Dedifferentiated amniotic fluid mesenchymal stem cell (primary cell): Measurements from ENCODE around the gene ULK4.
"Not testable (repeated sequence)": the region's sequence is repeated elsewhere in the genome, so short reads cannot be mapped to it uniquely, and the experiment has no call there.

ENCODE experiments used
- DNase-seq: peaks from one replicate; pipeline ENCODE4 v3.0.0-alpha.2; 2016; ENCODE audit errors: extremely low spot score

The ULK4 gene

GRCh38 chr3:41446316-41446715 is 515.6 kb downstream of the ULK4 start:
- DNase-seq: not testable (repeated sequence)

- DNase-seq: no peak
Measured at GRCh38 chr3:41441568-41441967, 520.3 kb downstream of the ULK4 start.

- no peak for DNase-seq
Measured at GRCh38 chr3:41441139-41441538, 520.8 kb downstream of the ULK4 start.

- DNase-seq: no peak
Measured at GRCh38 chr3:41436983-41437382, 524.9 kb downstream of the ULK4 start.

GRCh38 chr3:41434781-41435180 is 527.1 kb downstream of the ULK4 start:
- DNase-seq: no peak

- no peak for DNase-seq
Measured at GRCh38 chr3:41431386-41431785, 530.5 kb downstream of the ULK4 start.

- DNase-seq: no peak
Measured at GRCh38 chr3:41430886-41431285, 531.0 kb downstream of the ULK4 start.

- DNase-seq: no peak
Measured at GRCh38 chr3:41430391-41430790, 531.5 kb downstream of the ULK4 start.

GRCh38 chr3:41426485-41426884 is 535.4 kb downstream of the ULK4 start:
- DNase-seq: no peak

GRCh38 chr3:41424543-41425300 is 537.2 kb downstream of the ULK4 start:
- DNase-seq: no peak

- DNase-seq: no peak
Measured at GRCh38 chr3:41419809-41420208, 542.1 kb downstream of the ULK4 start.

- DNase-seq: no peak
Measured at GRCh38 chr3:41418961-41419691, 542.8 kb downstream of the ULK4 start.

- DNase-seq: no peak
Measured at GRCh38 chr3:41417574-41417973, 544.3 kb downstream of the ULK4 start.

GRCh38 chr3:41411065-41411464 is 550.8 kb downstream of the ULK4 start:
- DNase-seq: no peak

- DNase-seq: no peak
Measured at GRCh38 chr3:41405466-41405865, 556.4 kb downstream of the ULK4 start.

GRCh38 chr3:41404582-41404981 is 557.3 kb downstream of the ULK4 start:
- no peak for DNase-seq

GRCh38 chr3:41394896-41395295 is 567.0 kb downstream of the ULK4 start:
- DNase-seq: no peak

GRCh38 chr3:41370765-41371535 is 591.0 kb downstream of the ULK4 start:
- DNase-seq: not testable (repeated sequence)

GRCh38 chr3:41370307-41370706 is 591.6 kb downstream of the ULK4 start:
- DNase-seq: no peak

- no peak for DNase-seq
Measured at GRCh38 chr3:41369838-41370237, 592.1 kb downstream of the ULK4 start.

- DNase-seq: no peak
Measured at GRCh38 chr3:41365973-41366372, 595.9 kb downstream of the ULK4 start.

GRCh38 chr3:41364736-41365135 is 597.2 kb downstream of the ULK4 start:
- no peak for DNase-seq
